GM21381 (cell line): Measurements from ENCODE around the gene HADH.
"Not testable (repeated sequence)": the region's sequence is repeated elsewhere in the genome, so short reads cannot be mapped to it uniquely, and the experiment has no call there.

Source experiments
- ATAC-seq: cut with Tn5 transposase; IDR thresholded peaks from one replicate; pipeline ENCODE4 v1.9.1; 2021; ENCODE audit warnings: mild to moderate bottlenecking, moderate library complexity; ENCODE audit not compliant: unreplicated experiment

HADH gene

GRCh38 chr4:107989537-107990386 lies at the start of gene HADH:
Gene HADH (plus strand): TSS chr4:107989889. CDS start chr4:107989933, 44 bp downstream.
- ATAC-seq = peak; percentile 96

GRCh38 chr4:107945809-107946208 lies 43.9 kb upstream of the HADH start:
- ATAC-seq = no peak

GRCh38 chr4:107950746-107951540 lies 38.7 kb upstream of the HADH start:
- ATAC-seq = no peak

DNA sequence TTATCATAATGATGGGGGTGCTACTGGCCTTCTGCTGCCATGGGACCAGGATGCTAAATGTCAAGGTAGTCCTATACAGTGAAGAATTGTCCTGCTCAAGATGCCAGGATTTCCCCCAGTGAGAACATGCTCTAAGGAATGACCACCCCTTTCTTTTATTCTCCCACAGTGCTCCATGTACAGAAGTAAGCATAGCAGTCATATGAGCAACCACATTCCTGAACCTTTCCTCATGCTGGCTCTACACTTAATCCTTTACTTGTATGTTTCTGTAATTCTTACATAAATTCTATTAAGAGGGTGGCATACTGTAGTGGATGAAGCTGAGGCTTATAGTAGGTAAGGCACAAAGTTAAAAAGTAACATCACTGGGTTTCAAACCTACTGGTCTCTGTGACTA lies 38.1 kb upstream of the HADH start:
- no peak for ATAC-seq

- no peak for ATAC-seq
Observed at GRCh38 chr4:107956011-107956410, 33.7 kb upstream of the HADH start.

DNA sequence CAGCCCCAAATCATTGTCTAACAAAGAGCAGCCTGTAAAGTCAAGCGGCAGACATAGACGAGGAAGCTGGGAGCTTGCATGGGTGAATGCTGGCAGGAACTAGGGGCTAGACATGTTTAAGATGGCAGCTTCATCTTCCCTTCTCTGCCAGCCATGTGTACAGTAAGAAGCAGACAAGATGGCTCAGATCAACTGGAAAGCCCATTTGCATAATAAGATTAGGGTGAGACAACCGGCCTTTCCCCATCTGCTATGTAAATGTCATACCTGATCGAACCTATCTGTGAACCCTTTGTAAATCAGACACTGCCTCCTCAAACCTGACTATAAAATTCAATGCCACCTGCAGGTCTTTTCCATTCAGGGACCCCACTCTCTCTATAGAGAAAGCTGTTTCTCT lies 22.8 kb upstream of the HADH start:
- no peak for ATAC-seq

DNA sequence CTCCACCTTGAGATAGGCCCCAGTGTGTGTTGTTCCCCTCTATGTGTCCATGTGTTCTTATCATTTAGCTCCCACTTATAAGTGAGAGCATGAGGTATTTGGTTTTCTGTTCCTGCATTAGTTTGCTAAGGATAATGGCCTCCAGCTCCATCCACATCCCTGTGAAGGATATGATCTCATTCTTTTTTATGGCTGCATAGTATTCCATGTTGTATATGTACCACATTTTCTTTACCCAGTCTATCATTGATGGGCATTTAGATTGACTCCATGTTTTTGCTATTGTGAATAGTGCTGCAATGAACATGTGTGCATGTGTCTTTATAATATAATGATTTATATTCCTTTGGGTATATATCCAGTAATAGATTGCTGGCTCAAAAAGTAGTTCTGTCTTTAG lies 22.2 kb upstream of the HADH start:
- not testable (repeated sequence) for ATAC-seq

- not testable (repeated sequence) for ATAC-seq
Observed at GRCh38 chr4:107967921-107968320, 21.8 kb upstream of the HADH start.

GRCh38 chr4:107970063-107970798 lies 19.5 kb upstream of the HADH start:
- ATAC-seq = no peak

DNA sequence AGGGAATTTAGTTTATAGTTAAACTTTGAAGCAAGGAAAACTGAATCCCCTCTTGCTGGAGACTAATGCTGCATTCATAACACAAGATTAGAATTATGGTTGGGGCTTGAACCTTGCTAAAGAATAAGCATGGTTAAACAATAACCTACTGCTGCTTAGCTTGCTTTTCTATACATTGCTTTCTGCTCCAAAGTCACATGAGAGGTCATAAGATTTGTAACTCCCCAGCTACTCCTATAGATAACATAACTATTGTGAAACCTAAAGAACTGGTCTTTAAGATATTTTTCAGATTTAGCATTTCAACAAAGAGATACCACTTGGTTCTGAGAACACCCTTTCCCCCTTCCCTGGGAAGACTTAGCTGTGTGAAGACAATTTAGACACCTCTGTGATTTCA lies 17.1 kb upstream of the HADH start:
- ATAC-seq = no peak

GRCh38 chr4:107974523-107974922 lies 15.2 kb upstream of the HADH start:
- no peak for ATAC-seq

- ATAC-seq = no peak
Observed at GRCh38 chr4:107977482-107977881, 12.2 kb upstream of the HADH start.

DNA sequence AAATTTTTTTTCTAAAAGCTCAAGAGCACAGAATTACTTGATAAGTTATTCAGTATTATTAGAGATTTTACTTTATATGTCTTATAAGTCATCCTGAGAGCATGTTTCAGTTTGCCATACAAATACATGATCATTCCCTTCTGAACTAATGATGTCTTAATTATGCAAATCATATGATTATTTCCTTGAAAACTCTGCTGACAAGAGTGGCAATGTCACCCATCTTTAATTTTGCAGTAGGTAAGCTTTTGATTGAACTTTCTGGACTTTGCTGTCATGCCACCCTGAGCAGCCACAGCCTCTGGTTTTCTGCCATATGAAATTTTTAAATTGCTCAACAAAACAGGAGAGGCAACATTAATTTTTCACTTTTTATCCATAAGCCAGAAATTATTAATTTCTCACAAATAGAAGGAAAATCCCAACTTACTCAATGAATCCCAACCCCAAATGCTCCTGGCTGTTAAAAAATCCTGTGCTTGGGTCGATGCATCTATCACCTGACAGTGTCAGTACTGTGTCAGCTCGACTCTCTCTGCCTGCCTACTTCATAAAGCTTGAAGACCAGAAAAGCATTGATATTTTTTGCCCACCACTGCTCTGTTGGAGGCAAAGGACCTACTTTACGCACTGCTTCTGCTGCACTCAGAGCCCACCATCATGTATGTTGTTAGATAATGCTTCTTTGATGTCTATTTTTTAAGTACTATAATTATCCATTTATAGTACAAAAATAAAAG lies 11.6 kb upstream of the HADH start:
- no peak for ATAC-seq

DNA sequence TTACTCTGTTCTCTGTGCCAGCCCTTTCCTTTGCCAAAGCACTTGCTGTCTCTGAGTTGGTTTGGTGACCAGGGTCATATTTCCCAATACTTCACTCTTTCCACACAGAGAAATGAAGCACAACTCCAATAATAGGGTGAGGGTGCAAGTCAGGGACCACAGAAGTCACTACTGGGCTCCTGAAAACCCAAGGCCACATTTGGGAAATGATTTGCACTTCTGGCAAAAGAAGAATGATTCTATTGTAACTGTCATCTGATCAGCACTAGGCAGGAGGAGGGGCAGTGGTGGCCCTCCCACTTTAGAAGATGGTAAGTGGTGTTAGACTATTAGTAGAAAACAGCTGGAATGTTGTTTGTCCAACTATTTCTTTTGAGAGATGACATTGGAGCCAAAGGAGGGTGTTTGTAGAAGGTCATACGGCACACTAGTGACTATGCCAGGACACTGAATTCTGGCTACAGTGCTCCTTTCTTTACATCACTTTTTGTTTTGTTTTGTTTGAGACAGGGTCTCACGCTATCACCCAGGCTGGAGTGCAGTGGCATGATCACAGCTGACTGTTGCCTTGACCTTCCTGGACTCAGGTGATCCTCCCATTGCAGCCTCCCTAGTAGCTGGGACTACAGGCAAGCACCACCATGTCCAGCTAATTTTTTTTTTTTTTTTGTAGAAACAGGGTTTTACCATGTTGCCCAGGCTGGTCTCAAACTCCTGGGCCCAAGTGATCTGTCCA lies 10.8 kb upstream of the HADH start:
- no peak for ATAC-seq

- ATAC-seq = no peak
Observed at GRCh38 chr4:107987916-107988762, 1.6 kb upstream of the HADH start.

DNA sequence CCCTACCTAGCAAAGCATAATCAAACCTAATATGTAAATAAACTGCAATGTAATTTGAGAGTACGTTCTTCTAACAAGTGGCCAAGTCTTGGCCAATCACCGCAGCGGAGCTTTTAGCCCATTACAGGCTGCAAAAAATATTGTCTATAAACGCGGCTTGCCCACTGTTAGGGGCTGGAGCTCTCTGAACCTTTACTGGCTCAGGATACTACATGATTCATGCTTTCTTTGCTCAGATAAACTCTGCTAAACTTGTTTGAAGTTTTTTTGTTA lies 990 bp upstream of the HADH start:
- ATAC-seq = no peak

GRCh38 chr4:107989162-107989536 lies 540 bp upstream of the HADH start:
- ATAC-seq = no peak

GRCh38 chr4:107991945-107992630 lies 2.4 kb downstream of the HADH start:
- no peak for ATAC-seq

- ATAC-seq = peak; percentile 36
Observed at GRCh38 chr4:107993969-107994368, 4.3 kb downstream of the HADH start.
